SK-N-SH (cell line): Measurements from ENCODE around the gene GNAT3. TPM values are rescaled to one million over a fixed set of nuclear protein-coding genes. Genes with fewer than 3 reads are reported as not detected.

Experiments
- CTCF ChIA-PET: fragments of 300-600, 350-600 bp; formaldehyde crosslinking; extraction: SDS; loops from one replicate; lab custom pipeline; 2021; lab: Yijun Ruan, JAX
- POLR2A ChIA-PET: fragments of 350-600 bp; sonication (Branson Sonifier 250); formaldehyde crosslinking; extraction: SDS; loops from one replicate; lab custom pipeline; 2020; ENCODE audit warnings: antibody characterized with exemption, inconsistent platforms; lab: Yijun Ruan, JAX
- DNase-seq: peaks from one replicate; pipeline ENCODE4 v3.0.0; 2012
- H2AFZ ChIP-seq: fragments of 200-600 bp; sonication (generic); 2 replicates; pipeline ENCODE4 v1.8.1; 2016; ENCODE audit warnings: antibody characterized with exemption, mild to moderate bottlenecking, low read depth
- H3F3A ChIP-seq: fragments of 200-600 bp; sonication (generic); replicated peaks from 2 replicates; pipeline ENCODE3; 2016; ENCODE audit warnings: antibody characterized with exemption, mild to moderate bottlenecking; ENCODE audit not compliant: insufficient read depth
- H3K27ac ChIP-seq, 2 experiments: fragments of 200-500 bp in 1 of 2; fragments of 200-600 bp in 1 of 2; sonication (Bioruptor generic) in 1 of 2; sonication (generic), shearing (Covaris generic) in 1 of 2; 2 replicates each; pipeline versions ENCODE4 v1.5.1 to v1.6.1; 2014 to 2016; ENCODE audit warnings: low read depth in 2 of 2, inconsistent platforms in 1 of 2, low read length in 1 of 2, mild to moderate bottlenecking in 1 of 2, mixed read lengths in 1 of 2
- H3K27me3 ChIP-seq: fragments of 200-600 bp; sonication (generic), shearing (Covaris generic); 2 replicates; pipeline ENCODE4 v1.6.1; 2016; ENCODE audit warnings: mixed run types; ENCODE audit not compliant: insufficient read depth
- H3K36me3 ChIP-seq, 2 experiments: fragments of 200-500 bp in 1 of 2; fragments of 200-600 bp in 1 of 2; sonication (Bioruptor generic) in 1 of 2; sonication (generic) in 1 of 2; replicated peaks in 1 of 2; 2 replicates each; pipeline versions ENCODE3 to v1.5.1; 2014 to 2016; ENCODE audit warnings: low read length in 1 of 2, mild to moderate bottlenecking in 1 of 2; ENCODE audit not compliant: insufficient read depth in 2 of 2, control insufficient read depth in 1 of 2
- H3K4me1 ChIP-seq, 2 experiments: fragments of 200-500 bp in 1 of 2; fragments of 200-600 bp in 1 of 2; sonication (Bioruptor generic) in 1 of 2; sonication (generic), shearing (Covaris generic) in 1 of 2; 2 replicates each; pipeline versions ENCODE4 v1.5.1 to v1.6.1; 2014 to 2016; ENCODE audit warnings: low read depth in 1 of 2, low read length in 1 of 2, mixed run types in 1 of 2; ENCODE audit not compliant: insufficient read depth in 2 of 2, control insufficient read depth in 1 of 2
- H3K4me2 ChIP-seq: fragments of 200-600 bp; sonication (generic), shearing (Covaris generic); 2 replicates; pipeline ENCODE4 v1.6.1; 2017; ENCODE audit warnings: mixed run types
- H3K4me3 ChIP-seq, 2 experiments: fragments of 200-500 bp in 1 of 2; fragments of 200-600 bp in 1 of 2; sonication (Bioruptor generic) in 1 of 2; sonication (generic), shearing (Covaris generic) in 1 of 2; 2 replicates each; pipeline versions ENCODE4 v1.5.1 to v1.8.1; 2014 to 2016; ENCODE audit warnings: low read depth in 2 of 2, inconsistent platforms in 1 of 2, low read length in 1 of 2, mild to moderate bottlenecking in 1 of 2, mixed read lengths in 1 of 2, moderate library complexity in 1 of 2
- H3K79me2 ChIP-seq: fragments of 200-600 bp; sonication (generic); 2 replicates; pipeline ENCODE4 v1.8.1; 2017; ENCODE audit warnings: mild to moderate bottlenecking; ENCODE audit not compliant: insufficient read depth
- H3K9ac ChIP-seq: fragments of 200-600 bp; sonication (generic); 2 replicates; pipeline ENCODE4 v1.6.1; 2017; ENCODE audit warnings: mixed run types
- H3K9me2 ChIP-seq: fragments of 200-600 bp; sonication (generic); 2 replicates; pipeline ENCODE4 v1.6.1; 2017; ENCODE audit warnings: mixed run types
- H3K9me3 ChIP-seq: fragments of 200-600 bp; sonication (generic); 2 replicates; pipeline ENCODE4 v1.6.1; 2017; ENCODE audit warnings: mixed run types, mild to moderate bottlenecking, moderate library complexity
- H4K20me1 ChIP-seq: fragments of 200-600 bp; sonication (generic); 2 replicates; pipeline ENCODE4 v1.6.1; 2017; ENCODE audit warnings: mild to moderate bottlenecking, mixed run types; ENCODE audit not compliant: insufficient read depth
- CHD2 ChIP-seq: fragments of 150-350 bp; IDR thresholded peaks from 2 replicates; pipeline ENCODE4 v1.6.1; 2018; ENCODE audit warnings: low read length; ENCODE audit not compliant: partially characterized antibody
- FOXM1 ChIP-seq: IDR thresholded peaks from 2 replicates; pipeline ENCODE4 v1.4.0; 2012; ENCODE audit warnings: low read depth, mild to moderate bottlenecking
- GABPA ChIP-seq: IDR thresholded peaks from 2 replicates; pipeline ENCODE4 v1.4.0; 2012; ENCODE audit warnings: low read depth, mild to moderate bottlenecking
- RAD21 ChIP-seq: IDR thresholded peaks from 2 replicates; pipeline ENCODE4 v1.6.1; 2012; ENCODE audit warnings: mild to moderate bottlenecking, low read length
- RFX5 ChIP-seq: IDR thresholded peaks from 2 replicates; pipeline ENCODE4 v1.6.1; 2012; ENCODE audit warnings: mild to moderate bottlenecking, improper control_type of control experiment, low read length
- RXRA ChIP-seq: IDR thresholded peaks from 2 replicates; pipeline ENCODE4 v1.4.0; 2012; ENCODE audit warnings: low read depth, mild to moderate bottlenecking, borderline replicate concordance
- SIN3A ChIP-seq: IDR thresholded peaks from 2 replicates; pipeline ENCODE4 v1.6.1; 2012; ENCODE audit warnings: low read depth, mild to moderate bottlenecking, low read length, moderate library complexity, borderline replicate concordance
- SMC3 ChIP-seq: IDR thresholded peaks from 2 replicates; pipeline ENCODE4 v1.6.1; 2012; ENCODE audit warnings: low read depth, low read length, improper control_type of control experiment
- TAF1 ChIP-seq: IDR thresholded peaks from 2 replicates; pipeline ENCODE4 v1.6.1; 2012; ENCODE audit warnings: low read depth, mild to moderate bottlenecking, low read length, moderate library complexity, borderline replicate concordance
- YY1 ChIP-seq: IDR thresholded peaks from 2 replicates; pipeline ENCODE4 v1.4.0; 2012; ENCODE audit warnings: low read depth, mild to moderate bottlenecking
- WGBS: methylation state at CpG from one replicate; pipeline ENCODE4 v1.1.6; 2017; ENCODE audit warnings: low lambda C conversion rate; 5-methylcytosine and 5-hydroxymethylcytosine counted together
- polyA plus RNA-seq, 3 experiments: library from polyadenylated mRNA; depleted of rRNA; stranded (reverse); fragments of >200 nt; gene quantifications; 2 replicates each; pipeline ENCODE4 v1.2.3, GENCODE V29; 2012
- TF ChIP-seq, protein P1 (sequence below): fragments of 150-350 bp; IDR thresholded peaks from 2 replicates; pipeline ENCODE4 v1.6.1; 2016; ENCODE audit warnings: mild to moderate bottlenecking, low read depth, low read length
- TF ChIP-seq, protein P2 (sequence below): IDR thresholded peaks from 2 replicates; pipeline ENCODE4 v1.4.0; 2012; ENCODE audit warnings: low read depth, borderline replicate concordance
- TF ChIP-seq, protein P3 (sequence below): IDR thresholded peaks from 2 replicates; pipeline ENCODE4 v1.6.1; 2012; ENCODE audit warnings: mild to moderate bottlenecking, low read depth, low read length, moderate library complexity
- TF ChIP-seq, protein P4 (sequence below): fragments of 150-350 bp; IDR thresholded peaks from 2 replicates; pipeline ENCODE4 v1.6.1; 2017; ENCODE audit warnings: antibody characterized with exemption, low read length, low read depth, borderline replicate concordance

GNAT3 gene
- polyA plus RNA-seq, 1 of the 3 experiments (the other 2 are of a cell fraction): not detected

DNA sequence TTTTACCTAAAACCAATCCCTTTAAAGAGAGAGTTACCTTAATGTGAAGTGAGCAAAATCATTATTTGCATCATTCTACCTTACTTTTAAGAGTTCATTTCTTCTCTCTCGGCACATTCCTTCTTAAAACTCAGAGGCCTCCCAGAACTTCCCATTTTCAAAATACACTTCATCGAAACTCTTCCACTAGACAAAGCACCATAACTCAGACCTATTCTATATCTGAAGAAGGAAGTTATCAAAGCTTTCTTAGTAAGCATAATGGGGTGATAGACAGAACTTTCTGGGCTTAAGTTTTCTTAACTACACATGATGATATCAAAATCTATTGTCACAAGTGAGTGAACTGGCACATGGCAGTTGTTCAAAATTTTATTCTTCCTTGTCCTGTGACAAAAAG is 24.6 kb upstream of the GNAT3 start:
- Histone ChIP-seq H3K27ac (no peak overlapping the region), H3K79me2 (no peaks in the 10 kb centered on the region), H3K27me3 (no peaks in the 10 kb centered on the region), H3K4me3 (no peak overlapping the region), H3K36me3 (no peaks in the 10 kb centered on the region), H3K9me3 (no peaks in the 10 kb centered on the region), H2AFZ (no peak overlapping the region), H4K20me1 (no peaks in the 10 kb centered on the region), H3F3A (peaks cover 3% of the 10 kb centered on the region), H3K4me1 (no peaks in the 10 kb centered on the region), H3K4me2 (no peak overlapping the region), H3K9me2 (no peaks in the 10 kb centered on the region), H3K9ac (no peak overlapping the region)
- POLR2A ChIA-PET: no interaction called here
- no peak for TF ChIP-seq SIN3A
- no peak for TF ChIP-seq FOXM1
- no peak for TF ChIP-seq RAD21
- TF ChIP-seq YY1: no peak
- CTCF ChIA-PET: no interaction called here
- DNase-seq: no peak
- whole genome bisulfite sequencing: 85% methylated on average over 2 of the region's 2 CpGs

DNA sequence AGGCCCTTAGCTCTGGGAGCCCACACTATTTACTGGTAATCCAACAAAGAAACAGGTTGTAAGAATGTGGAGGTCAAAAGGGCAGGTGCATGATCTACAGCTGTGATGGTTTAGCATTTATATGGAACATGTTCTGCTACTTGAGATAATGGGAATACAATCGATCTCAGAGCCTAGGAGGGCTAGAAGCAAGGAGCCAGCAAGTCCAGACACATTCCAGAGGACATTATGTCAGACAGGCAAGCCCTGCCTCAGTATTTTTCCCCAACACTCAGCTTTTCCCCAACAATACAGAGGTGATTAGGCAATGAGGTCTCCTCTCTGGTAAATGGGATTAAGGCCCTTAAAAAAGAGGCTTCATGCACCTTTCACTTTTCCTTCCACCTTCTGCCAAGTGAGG is 21.4 kb upstream of the GNAT3 start:
- ChIA-PET CTCF (no interaction called here), POLR2A (no interaction called here)
- no peak for DNase-seq
- Histone ChIP-seq H3K27me3 (no peaks in the 10 kb centered on the region), H3K36me3 (no peaks in the 10 kb centered on the region), H3F3A (no peaks in the 10 kb centered on the region), H2AFZ (no peak overlapping the region), H4K20me1 (no peaks in the 10 kb centered on the region), H3K27ac (no peak overlapping the region), H3K4me1 (no peaks in the 10 kb centered on the region), H3K9ac (no peak overlapping the region), H3K79me2 (no peaks in the 10 kb centered on the region), H3K9me3 (no peaks in the 10 kb centered on the region), H3K4me2 (no peak overlapping the region), H3K9me2 (no peaks in the 10 kb centered on the region), H3K4me3 (no peak overlapping the region)
- TF ChIP-seq TAF1: no peak
- no peak for TF ChIP-seq RAD21
- TF ChIP-seq SMC3: no peak
- TF ChIP-seq GABPA: no peak
- TF ChIP-seq, protein P1, sequence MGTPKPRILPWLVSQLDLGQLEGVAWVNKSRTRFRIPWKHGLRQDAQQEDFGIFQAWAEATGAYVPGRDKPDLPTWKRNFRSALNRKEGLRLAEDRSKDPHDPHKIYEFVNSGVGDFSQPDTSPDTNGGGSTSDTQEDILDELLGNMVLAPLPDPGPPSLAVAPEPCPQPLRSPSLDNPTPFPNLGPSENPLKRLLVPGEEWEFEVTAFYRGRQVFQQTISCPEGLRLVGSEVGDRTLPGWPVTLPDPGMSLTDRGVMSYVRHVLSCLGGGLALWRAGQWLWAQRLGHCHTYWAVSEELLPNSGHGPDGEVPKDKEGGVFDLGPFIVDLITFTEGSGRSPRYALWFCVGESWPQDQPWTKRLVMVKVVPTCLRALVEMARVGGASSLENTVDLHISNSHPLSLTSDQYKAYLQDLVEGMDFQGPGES: no peak
- TF ChIP-seq RXRA: no peak
- TF ChIP-seq RFX5: no peak
- TF ChIP-seq, protein P2, sequence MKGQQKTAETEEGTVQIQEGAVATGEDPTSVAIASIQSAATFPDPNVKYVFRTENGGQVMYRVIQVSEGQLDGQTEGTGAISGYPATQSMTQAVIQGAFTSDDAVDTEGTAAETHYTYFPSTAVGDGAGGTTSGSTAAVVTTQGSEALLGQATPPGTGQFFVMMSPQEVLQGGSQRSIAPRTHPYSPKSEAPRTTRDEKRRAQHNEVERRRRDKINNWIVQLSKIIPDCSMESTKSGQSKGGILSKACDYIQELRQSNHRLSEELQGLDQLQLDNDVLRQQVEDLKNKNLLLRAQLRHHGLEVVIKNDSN: no peak
- TF ChIP-seq CHD2: no peak
- TF ChIP-seq, protein P3, sequence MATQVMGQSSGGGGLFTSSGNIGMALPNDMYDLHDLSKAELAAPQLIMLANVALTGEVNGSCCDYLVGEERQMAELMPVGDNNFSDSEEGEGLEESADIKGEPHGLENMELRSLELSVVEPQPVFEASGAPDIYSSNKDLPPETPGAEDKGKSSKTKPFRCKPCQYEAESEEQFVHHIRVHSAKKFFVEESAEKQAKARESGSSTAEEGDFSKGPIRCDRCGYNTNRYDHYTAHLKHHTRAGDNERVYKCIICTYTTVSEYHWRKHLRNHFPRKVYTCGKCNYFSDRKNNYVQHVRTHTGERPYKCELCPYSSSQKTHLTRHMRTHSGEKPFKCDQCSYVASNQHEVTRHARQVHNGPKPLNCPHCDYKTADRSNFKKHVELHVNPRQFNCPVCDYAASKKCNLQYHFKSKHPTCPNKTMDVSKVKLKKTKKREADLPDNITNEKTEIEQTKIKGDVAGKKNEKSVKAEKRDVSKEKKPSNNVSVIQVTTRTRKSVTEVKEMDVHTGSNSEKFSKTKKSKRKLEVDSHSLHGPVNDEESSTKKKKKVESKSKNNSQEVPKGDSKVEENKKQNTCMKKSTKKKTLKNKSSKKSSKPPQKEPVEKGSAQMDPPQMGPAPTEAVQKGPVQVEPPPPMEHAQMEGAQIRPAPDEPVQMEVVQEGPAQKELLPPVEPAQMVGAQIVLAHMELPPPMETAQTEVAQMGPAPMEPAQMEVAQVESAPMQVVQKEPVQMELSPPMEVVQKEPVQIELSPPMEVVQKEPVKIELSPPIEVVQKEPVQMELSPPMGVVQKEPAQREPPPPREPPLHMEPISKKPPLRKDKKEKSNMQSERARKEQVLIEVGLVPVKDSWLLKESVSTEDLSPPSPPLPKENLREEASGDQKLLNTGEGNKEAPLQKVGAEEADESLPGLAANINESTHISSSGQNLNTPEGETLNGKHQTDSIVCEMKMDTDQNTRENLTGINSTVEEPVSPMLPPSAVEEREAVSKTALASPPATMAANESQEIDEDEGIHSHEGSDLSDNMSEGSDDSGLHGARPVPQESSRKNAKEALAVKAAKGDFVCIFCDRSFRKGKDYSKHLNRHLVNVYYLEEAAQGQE: no peak
- TF ChIP-seq, protein P4, sequence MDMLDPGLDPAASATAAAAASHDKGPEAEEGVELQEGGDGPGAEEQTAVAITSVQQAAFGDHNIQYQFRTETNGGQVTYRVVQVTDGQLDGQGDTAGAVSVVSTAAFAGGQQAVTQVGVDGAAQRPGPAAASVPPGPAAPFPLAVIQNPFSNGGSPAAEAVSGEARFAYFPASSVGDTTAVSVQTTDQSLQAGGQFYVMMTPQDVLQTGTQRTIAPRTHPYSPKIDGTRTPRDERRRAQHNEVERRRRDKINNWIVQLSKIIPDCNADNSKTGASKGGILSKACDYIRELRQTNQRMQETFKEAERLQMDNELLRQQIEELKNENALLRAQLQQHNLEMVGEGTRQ: no peak
- WGBS: 33% methylated on average over 1 of the region's 1 CpG
